ENCODE results near the gene FBXW2. TPM values are rescaled to one million over a fixed set of nuclear protein-coding genes. Genes with fewer than 3 reads are reported as not detected.

Gene FBXW2
- total and polyA plus RNA-seq, 10 of the 15 experiments (the other 5 are each of a cell fraction or from before 2014, with no cell fraction given) = 2.9 to 56.9 (median 39.1) TPM

DNA sequence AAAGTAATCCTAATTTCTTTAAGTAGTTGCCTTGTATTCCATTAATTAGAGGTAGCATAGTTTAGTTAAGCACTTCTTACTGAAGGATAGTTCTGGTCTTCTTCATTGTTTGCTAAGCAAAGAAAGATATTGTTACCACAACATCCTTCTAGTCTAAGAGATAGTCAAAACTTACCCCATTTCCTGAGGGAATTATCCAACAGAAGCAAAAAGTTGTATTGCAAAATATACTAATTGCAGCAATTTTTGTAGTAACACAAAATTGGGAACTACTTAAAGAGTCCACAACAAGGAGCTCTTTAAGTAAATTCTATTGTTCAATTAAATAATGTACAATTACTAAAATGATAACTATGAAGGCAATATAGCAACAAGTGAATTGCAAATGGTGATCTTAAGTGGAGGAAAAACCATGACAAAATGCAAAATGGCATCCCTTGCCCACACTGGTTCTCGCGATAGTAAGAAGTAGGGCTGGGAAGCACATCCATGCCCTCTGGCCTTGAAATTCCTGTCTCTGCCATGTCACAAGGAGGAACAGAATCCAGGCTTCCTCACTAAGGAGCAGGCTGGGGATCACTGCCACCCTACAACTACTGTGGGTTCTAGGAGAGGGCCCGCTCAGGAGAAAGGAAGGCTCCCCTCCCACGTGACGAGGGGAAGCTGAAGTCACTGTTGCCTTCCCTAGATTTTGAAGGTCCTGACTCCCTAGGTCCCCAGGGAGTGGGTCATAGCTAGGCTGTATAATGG lies 55.6 kb downstream of the FBXW2 start:
- Histone ChIP-seq H3K4me2 (ENCODE audit: control insufficient read depth, insufficient read depth) (no peak overlapping the region), H3K4me1 (ENCODE audit: control insufficient read depth, insufficient read depth, low read length) (peaks cover 6% of the 10 kb centered on the region), H3K79me2 (ENCODE audit: control insufficient read depth, insufficient read depth, low read length) (no peaks in the 10 kb centered on the region), H4K20me1 (ENCODE audit: control insufficient read depth, insufficient read depth) (no peaks in the 10 kb centered on the region), H3K27me3 (replicated peaks in 1 of 2; ENCODE audit: control insufficient read depth in 2 of 2, insufficient read depth in 2 of 2, low read length in 1 of 2) (no peaks in the 10 kb centered on the region), H3K4me3 (no peak overlapping the region), H3K36me3 (ENCODE audit: control insufficient read depth in 2 of 2, insufficient read depth in 2 of 2, low read length in 1 of 2) (no peaks in the 10 kb centered on the region), H2AFZ (ENCODE audit: control insufficient read depth, low read depth, low read length) (no peak overlapping the region), H3K9ac (ENCODE audit: control insufficient read depth, insufficient read depth, low read length) (no peak overlapping the region), H3K9me3 (replicated peaks; ENCODE audit: control insufficient read depth, insufficient read depth, low read length) (no peaks in the 10 kb centered on the region), H3K27ac (ENCODE audit: control insufficient read depth, insufficient read depth) (no peak overlapping the region)
- intact Hi-C loops (cut with micrococcal nuclease; ENCODE audit: unreplicated experiment) (no loop called here), in situ Hi-C loops (cut with MboI) (no loop called here)
- no peak for ATAC-seq
- ChIA-PET POLR2A (no interaction called here), SMC1A (ENCODE audit: uncharacterized antibody, unreplicated experiment) (no interaction called here), CTCF (interaction anchor here (0.7 kb wide), 1 partner anchor 322 kb away, joined by 4 read pairs; no protein-coding TSS in a partner anchor), RAD21 (ENCODE audit: unreplicated experiment) (no interaction called here)
- FAIRE-seq = no peak
- WGBS (ENCODE audit: insufficient coverage, insufficient replicate concordance, low lambda C conversion rate, missing lambda C conversion rate) = 80% methylated on average over 5 of the region's 5 CpGs
- BruUV-seq (replicated peaks) = no TSS peak
- DNase-seq (ENCODE audit: low read depth, low spot score) = no peak
- TF ChIP-seq WRNIP1 (IDR thresholded peaks at IDR 0.05; ENCODE audit: borderline replicate concordance, low read depth, low read length) = no peak
- TF ChIP-seq SUZ12 (IDR thresholded peaks at IDR 0.05; ENCODE audit: unreplicated experiment) = no peak
- TF ChIP-seq EED (IDR thresholded peaks at IDR 0.05; ENCODE audit: low read depth) = no peak
- no peak for TF ChIP-seq IRF4 (IDR thresholded peaks at IDR 0.05; ENCODE audit: low read depth, low read length)

DNA sequence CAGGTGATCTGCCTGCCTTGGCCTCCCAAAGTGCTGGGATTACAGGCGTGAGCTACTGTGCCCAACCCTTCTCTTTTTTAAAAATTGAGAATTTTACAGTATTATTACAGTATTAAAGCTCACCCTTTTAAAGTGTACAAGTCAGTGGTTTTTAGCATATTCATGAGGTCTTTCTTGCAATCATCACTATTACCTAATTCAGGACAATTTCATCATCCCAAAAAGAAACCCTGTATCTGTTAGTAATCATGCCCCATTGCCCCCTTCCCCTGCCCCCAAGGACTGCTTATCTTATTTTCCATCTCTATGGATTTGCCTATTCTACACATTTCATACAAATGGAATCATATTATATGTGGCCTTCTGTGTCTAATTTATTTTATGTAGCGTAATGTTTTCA lies 56.3 kb downstream of the FBXW2 start:
- Histone ChIP-seq H3K27ac (ENCODE audit: control insufficient read depth, insufficient read depth) (no peak overlapping the region), H4K20me1 (ENCODE audit: control insufficient read depth, insufficient read depth) (no peaks in the 10 kb centered on the region), H3K36me3 (ENCODE audit: control insufficient read depth in 2 of 2, insufficient read depth in 2 of 2, low read length in 1 of 2) (no peaks in the 10 kb centered on the region), H3K9ac (ENCODE audit: control insufficient read depth, insufficient read depth, low read length) (no peak overlapping the region), H3K79me2 (ENCODE audit: control insufficient read depth, insufficient read depth, low read length) (no peaks in the 10 kb centered on the region), H3K4me1 (ENCODE audit: control insufficient read depth, insufficient read depth, low read length) (peaks cover 6% of the 10 kb centered on the region), H2AFZ (ENCODE audit: control insufficient read depth, low read depth, low read length) (no peak overlapping the region), H3K27me3 (replicated peaks in 1 of 2; ENCODE audit: control insufficient read depth in 2 of 2, insufficient read depth in 2 of 2, low read length in 1 of 2) (no peaks in the 10 kb centered on the region), H3K4me3 (no peak overlapping the region), H3K9me3 (replicated peaks; ENCODE audit: control insufficient read depth, insufficient read depth, low read length) (no peaks in the 10 kb centered on the region), H3K4me2 (ENCODE audit: control insufficient read depth, insufficient read depth) (no peak overlapping the region)
- WGBS (ENCODE audit: insufficient coverage, insufficient replicate concordance, low lambda C conversion rate, missing lambda C conversion rate) = 56% methylated on average over 2 of the region's 2 CpGs
- TF ChIP-seq EGR1 (IDR thresholded peaks at IDR 0.05; ENCODE audit: borderline replicate concordance in 1 of 2, low read depth in 2 of 2, low read length in 2 of 2) = no peak
- no peak for TF ChIP-seq SP1 (IDR thresholded peaks at IDR 0.05; ENCODE audit: low read depth, low read length)
- TF ChIP-seq, protein P1, sequence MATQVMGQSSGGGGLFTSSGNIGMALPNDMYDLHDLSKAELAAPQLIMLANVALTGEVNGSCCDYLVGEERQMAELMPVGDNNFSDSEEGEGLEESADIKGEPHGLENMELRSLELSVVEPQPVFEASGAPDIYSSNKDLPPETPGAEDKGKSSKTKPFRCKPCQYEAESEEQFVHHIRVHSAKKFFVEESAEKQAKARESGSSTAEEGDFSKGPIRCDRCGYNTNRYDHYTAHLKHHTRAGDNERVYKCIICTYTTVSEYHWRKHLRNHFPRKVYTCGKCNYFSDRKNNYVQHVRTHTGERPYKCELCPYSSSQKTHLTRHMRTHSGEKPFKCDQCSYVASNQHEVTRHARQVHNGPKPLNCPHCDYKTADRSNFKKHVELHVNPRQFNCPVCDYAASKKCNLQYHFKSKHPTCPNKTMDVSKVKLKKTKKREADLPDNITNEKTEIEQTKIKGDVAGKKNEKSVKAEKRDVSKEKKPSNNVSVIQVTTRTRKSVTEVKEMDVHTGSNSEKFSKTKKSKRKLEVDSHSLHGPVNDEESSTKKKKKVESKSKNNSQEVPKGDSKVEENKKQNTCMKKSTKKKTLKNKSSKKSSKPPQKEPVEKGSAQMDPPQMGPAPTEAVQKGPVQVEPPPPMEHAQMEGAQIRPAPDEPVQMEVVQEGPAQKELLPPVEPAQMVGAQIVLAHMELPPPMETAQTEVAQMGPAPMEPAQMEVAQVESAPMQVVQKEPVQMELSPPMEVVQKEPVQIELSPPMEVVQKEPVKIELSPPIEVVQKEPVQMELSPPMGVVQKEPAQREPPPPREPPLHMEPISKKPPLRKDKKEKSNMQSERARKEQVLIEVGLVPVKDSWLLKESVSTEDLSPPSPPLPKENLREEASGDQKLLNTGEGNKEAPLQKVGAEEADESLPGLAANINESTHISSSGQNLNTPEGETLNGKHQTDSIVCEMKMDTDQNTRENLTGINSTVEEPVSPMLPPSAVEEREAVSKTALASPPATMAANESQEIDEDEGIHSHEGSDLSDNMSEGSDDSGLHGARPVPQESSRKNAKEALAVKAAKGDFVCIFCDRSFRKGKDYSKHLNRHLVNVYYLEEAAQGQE (IDR thresholded peaks at IDR 0.05; ENCODE audit: low read depth, low read length) = no peak
- TF ChIP-seq, protein P2, sequence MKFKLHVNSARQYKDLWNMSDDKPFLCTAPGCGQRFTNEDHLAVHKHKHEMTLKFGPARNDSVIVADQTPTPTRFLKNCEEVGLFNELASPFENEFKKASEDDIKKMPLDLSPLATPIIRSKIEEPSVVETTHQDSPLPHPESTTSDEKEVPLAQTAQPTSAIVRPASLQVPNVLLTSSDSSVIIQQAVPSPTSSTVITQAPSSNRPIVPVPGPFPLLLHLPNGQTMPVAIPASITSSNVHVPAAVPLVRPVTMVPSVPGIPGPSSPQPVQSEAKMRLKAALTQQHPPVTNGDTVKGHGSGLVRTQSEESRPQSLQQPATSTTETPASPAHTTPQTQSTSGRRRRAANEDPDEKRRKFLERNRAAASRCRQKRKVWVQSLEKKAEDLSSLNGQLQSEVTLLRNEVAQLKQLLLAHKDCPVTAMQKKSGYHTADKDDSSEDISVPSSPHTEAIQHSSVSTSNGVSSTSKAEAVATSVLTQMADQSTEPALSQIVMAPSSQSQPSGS (IDR thresholded peaks at IDR 0.05; ENCODE audit: low read length) = no peak
- TF ChIP-seq CHD4 (IDR thresholded peaks at IDR 0.05) = no peak
- POLR2A ChIA-PET = no interaction called here
- DNase-seq (ENCODE audit: low read depth, low spot score) (no peak), FAIRE-seq (no peak), ATAC-seq (no peak)
- RAD21 ChIA-PET (ENCODE audit: unreplicated experiment) = no interaction called here
- intact Hi-C loops (cut with micrococcal nuclease; ENCODE audit: unreplicated experiment) = no loop called here
- in situ Hi-C loops (cut with MboI) = no loop called here
- no TSS peak for BruUV-seq (replicated peaks)
- SMC1A ChIA-PET (ENCODE audit: uncharacterized antibody, unreplicated experiment) = no interaction called here
- CTCF ChIA-PET = interaction anchor here (0.7 to 0.9 kb wide), 3 partner anchors 19 to 323 kb away, joined by 3 to 4 read pairs (median 3); no protein-coding TSS in a partner anchor

All from GM12878 (cell line).